ENCODE results near the gene ACOT11. TPM values are rescaled to one million over a fixed set of nuclear protein-coding genes. Genes with fewer than 3 reads are reported as not detected.

Gene ACOT11
- total RNA-seq, 1 donor from 2014 or later = 3.8 TPM

DNA sequence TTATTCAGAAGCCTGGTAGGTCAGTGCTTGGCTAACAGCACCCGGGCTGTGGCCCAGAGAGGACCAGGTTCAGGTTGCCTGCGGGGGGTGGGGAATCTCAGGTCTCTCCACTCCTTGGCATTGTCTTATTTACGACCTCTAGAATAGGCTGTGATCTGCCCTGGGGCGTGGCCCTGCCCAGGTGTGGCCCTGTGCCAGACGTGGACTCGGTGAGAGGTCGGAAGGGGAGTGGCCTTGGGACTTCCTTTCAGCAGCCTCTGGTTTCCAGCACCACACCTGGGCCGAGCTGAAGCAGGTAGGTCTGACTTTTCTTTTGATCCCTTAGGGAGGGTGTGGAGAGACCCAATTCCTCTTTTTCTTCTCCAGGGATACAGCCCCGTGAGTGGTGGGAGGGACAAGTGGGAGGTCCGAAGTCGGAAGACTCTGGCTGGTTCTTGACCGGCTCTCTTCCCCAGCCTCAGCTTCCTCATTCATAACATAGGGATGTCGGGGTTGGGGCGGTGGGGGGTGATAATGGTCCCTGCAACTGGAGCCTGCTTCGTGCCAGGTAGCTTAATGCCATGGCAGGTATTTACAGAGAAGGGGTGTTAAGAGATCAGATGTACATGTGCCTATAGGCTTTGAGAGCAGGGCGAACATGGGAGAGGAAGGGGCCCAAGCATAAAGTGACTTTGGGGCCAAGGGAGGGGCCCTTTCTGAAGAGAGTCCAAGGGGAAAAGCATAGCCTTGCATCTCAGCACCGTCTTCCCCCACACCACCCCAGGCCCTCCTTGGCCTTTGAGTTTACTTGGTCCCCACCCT is 16.5 kb downstream of the ACOT11 start:
- DNase-seq (ENCODE audit: low read depth, low spot score) = no peak

DNA sequence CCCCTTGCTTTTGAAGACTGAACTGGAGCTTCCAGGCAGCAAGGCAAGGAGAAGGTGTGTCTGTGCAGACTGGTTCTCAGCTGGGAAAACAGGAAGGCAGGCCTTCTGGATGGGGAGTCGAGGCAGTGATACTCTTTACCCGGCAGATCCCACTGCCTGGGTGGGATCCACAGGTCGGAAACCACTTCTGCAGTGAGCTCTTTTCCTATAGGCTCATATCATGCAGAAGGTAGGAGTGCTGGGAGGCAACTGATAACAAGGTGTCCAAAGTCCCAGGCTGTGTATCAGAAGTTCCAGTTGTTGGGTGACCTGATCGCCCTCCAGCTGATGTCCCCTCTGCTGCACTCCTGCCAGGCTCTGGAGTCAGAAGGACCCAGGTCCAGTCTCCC is 17.1 kb downstream of the ACOT11 start:
- DNase-seq (ENCODE audit: low read depth, low spot score) = no peak

GRCh38 chr1:54566438-54567141 is 18.6 kb downstream of the ACOT11 start:
- no peak for DNase-seq (ENCODE audit: low read depth, low spot score)

DNA sequence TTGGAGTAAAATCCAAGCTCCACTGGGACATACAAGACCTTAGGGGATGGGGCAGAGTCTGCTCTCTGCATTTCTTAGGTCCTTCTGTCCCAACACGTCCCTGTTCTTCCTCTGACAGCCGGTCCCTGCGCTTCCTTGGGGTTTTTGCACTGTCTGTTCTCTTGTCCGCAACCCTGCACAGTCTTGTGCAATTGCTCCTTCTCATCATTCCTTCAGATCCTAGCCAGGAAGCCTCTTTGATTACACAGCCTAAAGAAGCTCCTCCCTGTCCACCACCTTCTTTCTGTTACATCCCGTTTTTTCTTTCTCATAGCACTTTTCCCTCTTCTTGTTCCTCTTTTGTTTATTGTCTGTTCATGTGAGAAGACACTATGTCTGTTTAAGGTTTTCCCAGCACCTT is 19.9 kb downstream of the ACOT11 start:
- DNase-seq (ENCODE audit: low read depth, low spot score) = no peak

DNA sequence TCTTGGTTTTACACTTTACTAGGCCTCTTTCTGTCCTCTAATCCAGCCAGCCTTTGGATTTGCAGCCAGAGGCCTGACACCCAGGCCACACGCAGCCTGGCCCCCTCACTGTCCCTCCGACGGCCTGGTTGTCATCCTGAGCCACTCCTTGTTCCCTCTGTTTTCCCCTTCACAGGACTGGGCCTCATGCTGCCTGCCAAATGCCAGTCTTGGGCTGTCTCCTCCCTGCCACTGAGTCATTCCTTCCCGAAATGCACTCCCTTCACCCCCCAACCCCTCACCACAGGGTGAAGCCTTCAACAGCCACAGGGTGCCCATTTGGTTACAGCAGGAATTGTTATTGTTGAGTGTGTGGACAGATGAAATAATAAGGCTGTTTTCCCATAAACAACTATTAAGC is 21.3 kb downstream of the ACOT11 start:
- DNase-seq (ENCODE audit: low read depth, low spot score) = no peak

GRCh38 chr1:54570161-54570560 is 22.1 kb downstream of the ACOT11 start:
- no peak for DNase-seq (ENCODE audit: low read depth, low spot score)

GRCh38 chr1:54571326-54571725 is 23.3 kb downstream of the ACOT11 start:
- no peak for DNase-seq (ENCODE audit: low read depth, low spot score)

DNA sequence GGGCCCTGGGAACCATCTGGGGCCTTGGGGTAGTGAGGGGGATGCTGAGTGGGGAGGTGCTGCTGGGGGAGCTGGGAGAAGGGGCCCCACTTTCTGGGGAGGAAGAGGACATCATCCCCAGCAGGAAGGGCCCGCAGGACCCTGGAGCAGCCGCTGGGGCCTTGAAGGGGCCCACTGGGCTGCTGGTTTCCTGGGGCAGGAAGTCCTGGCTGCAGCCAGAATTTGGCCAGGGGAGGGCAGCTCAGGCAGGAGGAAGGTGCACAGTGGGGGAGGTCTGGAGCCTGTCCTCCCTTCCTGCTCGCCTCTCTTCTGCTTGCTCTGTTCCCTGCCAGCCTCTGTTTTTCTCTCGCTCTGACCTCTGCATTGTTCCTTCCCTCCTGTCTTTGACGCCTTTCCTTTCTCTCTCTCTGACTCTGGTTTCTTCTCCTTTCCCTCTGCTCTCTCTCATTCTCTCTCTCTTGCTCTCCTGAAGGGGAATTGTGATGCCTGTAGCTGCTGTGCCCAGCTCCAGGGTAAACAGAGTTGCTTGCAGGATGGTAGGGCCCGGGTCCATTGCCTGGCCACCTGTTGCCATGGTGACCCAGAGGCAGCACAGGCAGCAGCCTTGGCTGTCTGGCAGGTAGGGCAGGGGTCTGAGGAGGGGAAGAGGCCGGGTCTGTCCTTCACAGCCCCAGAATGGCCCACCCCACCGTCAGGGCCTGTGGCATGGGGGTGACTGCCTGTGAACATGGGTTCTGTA is 23.9 kb downstream of the ACOT11 start:
- no peak for DNase-seq (ENCODE audit: low read depth, low spot score)

DNA sequence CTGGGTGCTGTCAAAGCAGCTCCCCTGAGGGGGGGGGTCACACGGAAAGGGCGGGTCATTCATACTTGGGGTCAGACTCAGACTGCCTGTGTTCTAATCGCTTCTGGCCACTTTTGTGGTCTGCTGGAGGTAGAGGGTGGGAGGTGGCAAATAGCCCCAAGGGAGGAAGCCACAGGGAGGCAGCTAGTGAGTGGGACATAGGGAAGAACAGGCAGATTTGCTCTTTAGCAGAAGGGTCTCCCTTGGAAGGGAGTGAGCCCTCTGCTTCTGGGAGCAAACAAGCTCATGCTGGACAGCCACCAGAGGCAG is 24.5 kb downstream of the ACOT11 start:
- DNase-seq (ENCODE audit: low read depth, low spot score) = no peak

DNA sequence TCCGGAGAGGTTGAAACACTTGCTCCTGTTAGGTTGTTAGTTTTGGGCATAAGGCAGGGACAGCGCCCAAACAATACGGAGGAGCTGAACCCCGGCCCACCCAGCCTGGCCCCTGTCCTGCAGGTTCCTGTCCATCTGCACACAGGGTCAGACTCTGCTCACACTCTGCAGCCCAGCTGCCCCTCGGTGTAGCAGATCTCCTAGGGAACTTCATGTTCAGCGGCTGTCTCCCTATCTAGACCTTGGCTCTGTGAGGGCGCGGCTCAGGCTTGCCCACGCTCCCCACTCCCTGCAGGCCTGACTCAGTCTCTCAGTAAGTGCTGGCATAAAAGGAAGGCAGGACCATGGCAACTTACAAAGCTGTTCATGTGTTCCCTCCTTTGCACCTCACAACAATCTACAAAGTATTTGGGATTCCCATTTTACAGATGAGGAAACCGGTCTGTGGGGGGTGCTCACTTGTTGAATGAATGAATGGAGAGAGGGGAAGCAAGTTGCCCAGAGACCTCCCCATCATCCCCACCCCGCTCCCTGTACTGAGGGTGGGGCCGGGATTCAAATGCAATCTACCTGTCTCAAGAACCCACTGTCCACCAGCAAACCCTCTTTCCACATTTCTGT is 26.2 kb downstream of the ACOT11 start:
- no peak for DNase-seq (ENCODE audit: low read depth, low spot score)

DNA sequence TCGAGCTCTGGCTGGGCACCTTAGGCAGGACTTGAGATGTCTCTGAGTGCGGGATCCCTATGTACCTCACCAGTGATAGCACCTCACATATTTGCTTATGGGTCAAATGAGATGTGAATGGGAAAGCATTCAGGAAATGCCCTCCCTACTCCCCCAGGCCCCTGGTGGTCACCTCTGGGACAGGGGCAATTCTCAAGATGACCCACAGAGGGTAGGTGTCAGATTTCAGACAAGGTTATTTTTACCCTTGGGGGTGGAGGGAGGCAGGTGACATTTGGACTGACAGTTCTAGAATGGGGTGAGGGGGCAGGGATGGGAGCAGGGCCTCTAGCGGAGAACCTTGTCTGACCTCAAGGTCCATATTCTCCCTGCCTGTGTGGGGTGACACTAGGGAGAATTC is 27.1 kb downstream of the ACOT11 start:
- no peak for DNase-seq (ENCODE audit: low read depth, low spot score)

DNA sequence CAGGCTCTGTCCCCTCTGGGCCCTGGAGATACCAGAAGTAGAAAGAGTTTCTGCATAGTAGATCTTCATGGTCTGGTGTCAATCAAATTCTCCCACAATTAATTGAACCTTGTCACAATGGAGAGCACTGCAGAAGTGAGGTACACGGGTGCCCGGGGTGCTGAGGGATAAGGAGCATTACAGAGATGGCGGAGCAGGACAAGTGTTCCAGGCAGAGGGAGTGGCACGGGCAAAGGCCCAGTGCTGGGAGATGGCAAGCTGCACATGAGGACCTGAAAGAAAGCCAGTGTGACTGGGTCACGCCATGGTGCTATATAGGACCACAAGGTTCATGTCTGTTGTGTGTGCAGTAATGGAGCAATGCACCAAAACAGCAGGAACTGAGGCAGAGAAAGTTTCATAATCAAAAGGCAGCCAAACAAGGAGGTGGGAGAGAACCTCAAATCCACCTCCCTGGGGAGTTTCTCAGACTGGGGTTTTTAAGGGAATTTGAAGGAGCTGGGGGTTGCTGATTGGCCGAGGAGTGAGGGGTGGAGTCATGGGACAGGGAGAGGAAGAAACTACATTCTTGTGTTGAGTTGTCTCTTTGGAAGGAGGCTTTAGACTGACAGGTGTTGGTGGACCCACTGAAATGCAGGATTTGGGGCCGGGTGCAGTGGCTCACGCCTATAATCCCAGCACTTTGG is 27.7 kb downstream of the ACOT11 start:
- DNase-seq (ENCODE audit: low read depth, low spot score) = no peak

DNA sequence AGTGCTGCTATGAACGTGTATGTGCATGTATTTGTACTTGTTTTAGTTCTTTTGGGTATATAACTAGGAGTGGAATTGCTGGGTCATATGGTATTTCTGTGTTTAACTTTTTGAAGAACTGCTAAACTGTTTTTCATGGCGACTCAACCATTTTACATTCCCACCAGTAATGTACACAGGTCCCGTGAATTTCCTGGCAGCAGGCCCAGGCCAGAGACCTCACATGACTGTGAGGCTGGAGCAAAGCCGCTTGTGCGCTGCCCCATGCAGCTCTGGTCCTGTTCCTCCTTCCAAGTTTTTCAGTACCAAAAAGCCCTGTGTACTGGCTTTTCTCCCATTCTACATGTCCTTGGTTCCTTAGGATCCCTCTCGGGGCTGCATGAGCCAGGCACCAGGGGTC is 29.6 kb downstream of the ACOT11 start:
- DNase-seq (ENCODE audit: low read depth, low spot score) = peak; percentile 32

DNA sequence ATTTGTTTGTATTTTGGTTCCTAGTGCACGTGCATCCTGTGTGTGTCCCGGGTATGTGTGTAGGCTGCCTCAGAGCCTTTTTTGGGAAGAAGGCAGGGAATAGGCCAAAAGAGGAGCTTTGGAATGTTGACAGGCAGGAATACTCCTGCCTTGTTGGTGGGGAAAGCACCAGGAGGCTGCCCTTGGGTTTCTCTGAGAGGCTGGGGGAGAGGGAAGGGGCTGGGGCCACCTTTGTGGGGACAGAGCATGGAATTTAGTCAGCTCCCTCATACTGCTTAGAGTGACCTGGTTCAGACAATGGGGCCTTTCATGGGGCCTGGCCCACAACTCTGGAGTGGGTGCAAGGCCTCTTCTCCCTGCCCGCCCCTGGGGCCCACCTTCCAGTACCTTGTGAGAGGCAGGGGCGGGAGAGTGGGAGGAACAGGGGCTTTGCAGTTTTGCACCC is 31.3 kb downstream of the ACOT11 start:
- DNase-seq (ENCODE audit: low read depth, low spot score) = no peak

- no peak for DNase-seq (ENCODE audit: low read depth, low spot score)
These were observed 33.0 kb downstream of the ACOT11 start for GRCh38 chr1:54580856-54581550.

- no peak for DNase-seq (ENCODE audit: low read depth, low spot score)
These were observed 33.6 kb downstream of the ACOT11 start for GRCh38 chr1:54581621-54582035.

DNA sequence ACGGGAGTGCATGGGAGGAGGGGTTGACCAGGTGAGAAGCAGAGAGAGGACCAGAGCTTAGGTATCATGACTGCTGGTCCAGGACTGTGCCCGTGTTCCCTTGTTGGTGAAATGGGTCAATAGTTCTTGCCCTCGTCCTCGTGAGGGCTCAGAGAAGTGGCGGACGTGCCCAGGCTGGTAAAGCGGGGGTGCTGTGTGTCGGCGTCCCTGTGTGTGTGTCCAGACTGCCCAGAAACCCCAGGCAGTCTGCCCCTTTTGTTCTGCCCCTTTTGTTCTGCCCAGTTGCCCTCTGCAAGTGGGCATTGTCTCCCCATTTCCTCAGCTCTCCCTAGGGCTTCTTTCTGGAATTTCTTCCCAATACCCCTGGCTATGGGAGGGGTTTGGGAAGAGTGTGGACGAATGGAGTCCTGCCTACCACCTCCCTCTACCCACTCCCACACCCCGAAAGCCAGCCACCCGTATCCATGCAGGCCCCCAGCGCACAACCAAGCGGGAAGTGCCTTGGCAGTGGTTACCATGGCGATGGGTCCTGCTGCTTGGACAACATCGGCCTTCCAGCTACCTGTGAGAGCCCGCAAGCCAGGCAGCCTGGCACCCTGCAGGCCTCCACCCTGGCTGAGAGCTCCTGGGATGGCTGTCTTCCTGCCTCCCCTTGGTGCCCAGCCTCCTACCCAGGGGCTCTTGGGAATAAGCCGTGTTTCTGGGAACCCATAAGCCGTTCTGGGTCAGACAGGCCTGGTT is 34.7 kb downstream of the ACOT11 start:
- DNase-seq (ENCODE audit: low read depth, low spot score) = no peak

GRCh38 chr1:54583307-54583686 is 35.3 kb downstream of the ACOT11 start:
- no peak for DNase-seq (ENCODE audit: low read depth, low spot score)

DNA sequence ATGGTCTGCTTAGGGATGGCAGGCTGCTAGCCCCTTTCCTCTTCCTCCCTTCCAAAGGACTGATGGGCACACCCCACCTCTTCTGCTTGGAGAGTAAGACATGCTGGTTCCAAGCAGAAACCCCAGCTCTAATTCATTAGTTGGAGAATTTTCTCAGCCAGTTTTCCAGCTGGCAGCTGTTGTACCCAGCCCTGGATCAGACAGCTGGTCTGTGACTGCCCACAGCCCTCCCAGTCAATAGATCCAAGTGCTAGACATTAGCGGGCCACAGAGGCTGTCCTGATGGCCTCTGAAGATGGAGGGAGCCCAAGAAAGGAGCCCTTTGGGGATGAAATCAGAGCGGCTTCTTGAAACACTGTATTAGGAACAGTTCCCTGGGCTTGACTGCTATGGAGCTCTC is 35.8 kb downstream of the ACOT11 start:
- no peak for DNase-seq (ENCODE audit: low read depth, low spot score)

DNA sequence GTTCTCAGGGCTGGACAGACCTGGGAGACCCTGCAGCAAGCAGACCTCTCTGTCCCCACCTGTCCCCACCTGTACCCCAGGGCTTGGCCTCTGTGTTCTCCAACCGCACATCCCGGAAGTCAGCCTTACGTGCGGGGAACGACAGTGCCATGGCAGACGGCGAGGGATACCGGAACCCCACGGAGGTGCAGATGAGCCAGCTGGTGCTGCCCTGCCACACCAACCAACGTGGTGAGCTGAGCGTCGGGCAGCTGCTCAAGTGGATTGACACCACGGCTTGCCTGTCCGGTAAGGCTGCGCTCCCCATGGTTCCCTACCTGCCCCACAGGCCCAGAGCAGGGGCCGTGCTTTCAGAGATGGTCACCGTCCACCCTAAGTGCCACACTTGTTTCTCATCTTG is 36.5 kb downstream of the ACOT11 start:
- no peak for DNase-seq (ENCODE audit: low read depth, low spot score)

Data from pulmonary artery endothelial cell (primary cell).